SK-N-MC (cell line): ENCODE data around the gene DNAJB11.
A peak's percentile ranks its signal among the peaks of the same experiment; 100 is the strongest.

ENCODE experiments used
- DNase-seq: peaks from one replicate; pipeline ENCODE4 v3.0.0-alpha.2; 2011; ENCODE audit warnings: low read depth, low spot score
- H3K27ac ChIP-seq: fragments of 200-600 bp; sonication (generic); 2 replicates; pipeline ENCODE4 v1.5.1; 2016; ENCODE audit warnings: mixed run types
- H3K36me3 ChIP-seq: fragments of 200-600 bp; sonication (generic); 2 replicates; pipeline ENCODE4 v1.6.1; 2017; ENCODE audit warnings: antibody characterized with exemption, low read length, mixed read lengths; ENCODE audit not compliant: insufficient read depth
- H3K4me3 ChIP-seq: fragments of 200-600 bp; sonication (generic); 2 replicates; pipeline ENCODE4 v1.5.1; 2016
- H3K9ac ChIP-seq: fragments of 200-600 bp; sonication (generic); 2 replicates; pipeline ENCODE4 v1.8.0; 2017; ENCODE audit warnings: mixed run types, mixed read lengths; ENCODE audit not compliant: insufficient read length
- H3K9me3 ChIP-seq: fragments of 200-600 bp; sonication (generic); 2 replicates; pipeline ENCODE4 v1.6.1; 2017; ENCODE audit warnings: low read depth, mild to moderate bottlenecking, antibody characterized with exemption, low read length, moderate library complexity, mixed read lengths
- EZH2 ChIP-seq: fragments of 200-600 bp; sonication (generic); IDR thresholded peaks from one replicate; pipeline ENCODE4 v1.6.1; 2017; ENCODE audit warnings: antibody characterized with exemption
- FOXP2 ChIP-seq: optimal IDR thresholded peaks from 2 replicates; pipeline ENCODE3; 2011; ENCODE audit warnings: mild to moderate bottlenecking, moderate library complexity; ENCODE audit not compliant: insufficient read depth; ENCODE audit errors: extremely low read length, control extremely low read depth
- POLR2AphosphoS5 ChIP-seq: IDR thresholded peaks from 2 replicates; pipeline ENCODE4 v1.6.1; 2012; ENCODE audit warnings: mild to moderate bottlenecking, low read depth, low read length, borderline replicate concordance

Gene DNAJB11

GRCh38 chr3:186617036-186617946, 46.8 kb downstream of the DNAJB11 start:
- Histone ChIP-seq H3K9me3 (no peaks in the 10 kb centered on the region), H3K27ac (no peak overlapping the region), H3K36me3 (no peaks in the 10 kb centered on the region), H3K9ac (no peak overlapping the region), H3K4me3 (peak overlapping the region; percentile 70)
- peak; percentile 54; the same call in 1 of the 2 replicates for TF ChIP-seq POLR2AphosphoS5
- TF ChIP-seq EZH2 = no peak
- TF ChIP-seq FOXP2 = peak; percentile 5
- DNase-seq = peak; percentile 100

DNA sequence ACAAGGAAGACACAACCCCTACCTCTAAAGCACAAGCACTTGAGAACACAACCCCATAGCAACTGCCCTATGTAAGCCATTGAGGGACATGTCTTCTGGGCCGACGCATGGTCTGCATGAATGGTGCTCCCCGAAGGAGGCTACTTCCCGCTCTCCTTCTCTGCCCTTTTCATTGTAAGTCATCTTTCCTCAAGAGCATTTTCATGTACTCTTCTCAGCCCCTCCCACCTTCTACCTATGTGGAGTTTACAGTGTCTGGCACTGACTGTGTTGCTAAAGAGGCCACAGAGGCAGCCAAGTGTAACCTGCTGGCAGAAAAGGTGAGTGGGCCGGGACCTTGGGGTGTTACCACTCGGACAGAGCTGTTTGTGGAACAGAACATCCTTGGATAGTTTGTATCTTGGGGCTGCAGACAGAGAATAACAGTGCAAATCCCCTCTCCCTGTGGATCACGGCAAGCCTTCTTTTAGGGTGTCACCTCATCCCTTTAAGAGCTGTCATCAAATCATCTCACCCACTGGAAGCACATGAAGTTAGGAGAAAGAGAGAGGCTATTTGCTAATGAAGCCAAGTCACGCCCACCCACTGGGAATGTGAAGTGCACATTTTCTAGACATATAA, 47.9 kb downstream of the DNAJB11 start:
- H3K4me3 ChIP-seq = no peak overlapping the region
- H3K9ac ChIP-seq = no peak overlapping the region
- H3K9me3 ChIP-seq = no peaks in the 10 kb centered on the region
- H3K36me3 ChIP-seq = no peaks in the 10 kb centered on the region
- H3K27ac ChIP-seq = no peak overlapping the region
- DNase-seq = no peak
- TF ChIP-seq POLR2AphosphoS5 (no peak), EZH2 (no peak), FOXP2 (no peak)

DNA sequence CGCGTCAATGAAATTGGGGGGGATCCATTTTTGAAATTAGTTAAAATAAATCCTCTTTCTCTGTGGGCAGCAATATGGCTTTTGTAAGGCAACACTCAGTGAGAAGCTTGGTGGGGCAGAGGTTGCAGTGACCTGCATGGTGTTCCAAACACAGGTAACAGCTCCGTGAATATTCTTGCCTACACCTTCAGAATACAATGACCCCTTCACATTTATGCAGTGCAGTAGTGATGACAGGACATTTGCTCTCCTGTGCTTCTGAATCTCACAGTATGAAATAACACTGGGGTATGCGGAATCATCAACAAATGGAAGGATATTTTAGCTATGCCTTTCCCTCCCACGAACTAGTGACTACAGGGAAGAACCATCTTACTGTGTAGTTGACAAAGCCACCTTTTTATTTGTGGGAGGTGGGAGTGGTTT, 49.3 kb downstream of the DNAJB11 start:
- no peaks in the 10 kb centered on the region for H3K9me3 ChIP-seq
- no peak overlapping the region for H3K27ac ChIP-seq
- no peaks in the 10 kb centered on the region for H3K36me3 ChIP-seq
- no peak overlapping the region for H3K4me3 ChIP-seq
- no peak for TF ChIP-seq FOXP2
- TF ChIP-seq EZH2 = no peak
- no peak for TF ChIP-seq POLR2AphosphoS5
- DNase-seq = no peak
- H3K9ac ChIP-seq = no peak overlapping the region

DNA sequence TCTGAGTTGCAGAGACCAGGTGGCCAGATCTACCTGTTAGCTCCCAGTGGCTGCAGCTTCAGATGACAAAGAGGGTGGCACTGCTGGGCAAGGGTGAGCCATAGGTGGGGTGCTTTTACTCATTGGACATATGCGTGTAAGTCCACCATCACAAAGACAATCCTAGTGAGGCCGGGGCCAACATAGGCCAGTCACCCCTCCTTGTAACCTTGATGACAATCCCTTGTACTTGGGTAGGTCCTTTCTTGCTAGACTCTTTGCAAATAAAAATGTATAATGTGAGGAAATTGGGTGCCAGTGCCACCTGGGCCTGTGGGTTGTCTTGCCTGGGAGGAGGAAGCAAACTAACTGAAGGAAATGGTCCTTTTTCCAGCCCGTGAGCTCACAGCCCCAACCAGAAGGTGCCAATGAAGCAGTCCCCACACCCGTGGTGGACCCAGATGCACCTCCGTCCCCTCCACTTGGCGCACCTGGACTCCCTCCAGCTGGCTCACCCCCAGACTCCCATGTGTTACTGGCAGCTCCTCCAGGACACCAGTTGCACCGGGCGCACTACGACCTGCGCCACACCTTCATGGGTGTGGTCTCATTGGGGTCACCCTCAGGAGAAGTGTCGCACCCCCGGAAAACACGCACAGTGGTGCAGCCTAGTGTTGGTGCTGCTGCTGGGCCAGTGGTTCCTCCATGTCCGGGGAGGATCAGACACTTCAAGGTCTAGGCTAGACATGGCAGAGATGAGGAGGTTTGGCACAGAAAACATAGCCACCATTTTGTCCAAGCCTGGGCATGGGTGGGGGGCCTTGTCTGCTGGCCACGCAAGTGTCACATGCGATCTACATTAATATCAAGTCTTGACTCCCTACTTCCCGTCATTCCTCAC, 49.9 kb downstream of the DNAJB11 start:
- TF ChIP-seq EZH2 = no peak
- TF ChIP-seq POLR2AphosphoS5 = no peak
- no peak for TF ChIP-seq FOXP2

DNA sequence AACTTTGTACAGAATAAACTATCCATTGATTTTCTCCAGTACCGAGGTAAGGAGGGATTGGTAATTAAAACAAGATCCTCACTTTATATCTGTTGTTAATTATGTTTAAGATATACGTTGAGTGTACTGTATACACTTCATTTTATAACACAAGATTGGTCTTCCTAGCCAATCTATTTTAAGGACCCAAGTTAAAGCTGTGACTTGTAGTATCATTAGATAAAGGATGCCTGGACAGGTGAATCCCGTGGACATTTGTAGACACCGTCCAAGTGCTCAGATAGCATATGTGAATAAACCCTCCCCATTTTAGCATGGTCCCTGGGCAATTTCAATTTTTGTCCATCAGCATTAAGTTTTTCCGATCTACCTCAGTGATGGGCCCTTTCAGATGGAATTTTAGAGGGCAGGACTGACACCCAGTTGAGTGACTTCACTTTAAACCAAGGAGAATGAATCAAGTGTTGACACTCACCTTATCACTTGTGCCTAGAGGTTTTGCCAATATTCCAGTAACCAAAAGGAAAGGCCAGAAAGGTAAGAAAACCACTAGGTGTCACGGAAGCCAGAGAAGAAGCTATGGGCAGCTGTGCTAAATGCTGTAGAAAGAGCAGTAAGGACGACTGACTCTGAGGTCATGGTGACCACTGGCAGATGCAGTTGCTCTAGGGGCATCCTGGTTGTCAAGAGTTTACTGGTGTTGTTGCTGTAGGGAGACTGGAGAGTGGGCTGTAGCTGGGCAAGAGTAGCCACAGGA, 51.6 kb downstream of the DNAJB11 start:
- no peak for TF ChIP-seq EZH2
- TF ChIP-seq FOXP2 = no peak
- TF ChIP-seq POLR2AphosphoS5 = no peak
- no peak for DNase-seq
- no peaks in the 10 kb centered on the region for H3K9me3 ChIP-seq
- H3K9ac ChIP-seq = no peak overlapping the region
- H3K36me3 ChIP-seq = no peaks in the 10 kb centered on the region
- no peak overlapping the region for H3K4me3 ChIP-seq
- no peak overlapping the region for H3K27ac ChIP-seq

More for the DNA sequence above, 49.9 kb downstream of the DNAJB11 start:
- H3K36me3 ChIP-seq = no peaks in the 10 kb centered on the region
- DNase-seq = no peak
- H3K4me3 ChIP-seq = no peak overlapping the region
- H3K9me3 ChIP-seq = no peaks in the 10 kb centered on the region
- no peak overlapping the region for H3K27ac ChIP-seq
- H3K9ac ChIP-seq = no peak overlapping the region

DNA sequence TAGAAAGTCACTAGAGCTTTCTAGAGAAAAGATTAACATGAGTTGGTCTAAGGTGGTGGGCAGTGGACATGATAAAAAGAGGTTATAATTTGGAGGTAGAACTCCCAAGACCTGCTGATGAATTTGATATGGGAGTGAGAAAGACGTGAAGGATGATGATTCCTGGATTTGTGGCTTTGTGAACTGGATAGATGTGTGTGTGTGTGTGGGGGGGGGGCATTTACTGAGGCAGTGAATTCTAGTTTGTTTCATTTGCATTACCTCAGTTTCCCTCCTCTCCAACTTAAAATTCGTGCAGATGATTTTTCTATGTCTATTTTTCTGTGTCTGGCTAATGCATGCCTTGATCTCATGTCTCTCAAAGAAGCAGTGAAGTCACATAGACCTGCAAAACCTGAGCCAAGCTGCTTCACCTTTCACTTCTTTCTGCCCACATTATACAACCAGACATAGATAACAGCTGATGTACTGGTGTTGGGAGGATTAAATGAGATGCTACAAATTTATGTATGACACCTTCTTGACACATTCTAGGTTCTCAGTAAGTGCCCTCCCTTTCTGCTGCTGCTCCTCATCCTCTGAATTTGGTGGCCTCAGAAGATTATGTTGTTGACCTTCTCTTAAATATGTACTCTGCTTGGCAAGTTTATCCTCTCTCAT, 52.3 kb downstream of the DNAJB11 start:
- H3K36me3 ChIP-seq = no peaks in the 10 kb centered on the region
- no peak for TF ChIP-seq FOXP2
- no peak for TF ChIP-seq POLR2AphosphoS5
- no peak for TF ChIP-seq EZH2

GRCh38 chr3:186624598-186624997, 54.1 kb downstream of the DNAJB11 start:
- Histone ChIP-seq H3K9me3 (no peaks in the 10 kb centered on the region), H3K36me3 (no peaks in the 10 kb centered on the region), H3K4me3 (no peak overlapping the region), H3K9ac (no peak overlapping the region), H3K27ac (no peak overlapping the region)
- no peak for DNase-seq
- TF ChIP-seq POLR2AphosphoS5 (no peak), EZH2 (no peak), FOXP2 (no peak)

More for the DNA sequence above, 52.3 kb downstream of the DNAJB11 start:
- Histone ChIP-seq H3K4me3 (no peak overlapping the region), H3K9ac (no peak overlapping the region), H3K27ac (no peak overlapping the region), H3K9me3 (no peaks in the 10 kb centered on the region)
- DNase-seq = no peak
